GM19324 (cell line): ENCODE data around the gene FSTL4.
"Not testable (repeated sequence)": the region's sequence is repeated elsewhere in the genome, so short reads cannot be mapped to it uniquely, and the experiment has no call there.

Source experiments
- ATAC-seq: cut with Tn5 transposase; IDR thresholded peaks from one replicate; pipeline ENCODE4 v1.9.1; 2021; ENCODE audit warnings: mild to moderate bottlenecking, moderate library complexity; ENCODE audit not compliant: unreplicated experiment, low FRiP score

The FSTL4 gene

GRCh38 chr5:133460172-133460758 lies 152.1 kb downstream of the FSTL4 start:
- ATAC-seq: no peak

- no peak for ATAC-seq
Observed at GRCh38 chr5:133459474-133460160, 152.7 kb downstream of the FSTL4 start.

- no peak for ATAC-seq
Observed at GRCh38 chr5:133458435-133458834, 153.9 kb downstream of the FSTL4 start.

GRCh38 chr5:133457439-133458355 lies 154.6 kb downstream of the FSTL4 start:
- no peak for ATAC-seq

- no peak for ATAC-seq
Observed at GRCh38 chr5:133456933-133457402, 155.4 kb downstream of the FSTL4 start.

GRCh38 chr5:133455676-133456075 lies 156.7 kb downstream of the FSTL4 start:
- ATAC-seq: no peak

GRCh38 chr5:133454442-133454841 lies 157.9 kb downstream of the FSTL4 start:
- no peak for ATAC-seq

GRCh38 chr5:133453831-133454230 lies 158.5 kb downstream of the FSTL4 start:
- ATAC-seq: no peak

- ATAC-seq: no peak
Observed at GRCh38 chr5:133453084-133453780, 159.1 kb downstream of the FSTL4 start.

- ATAC-seq: no peak
Observed at GRCh38 chr5:133451926-133452325, 160.4 kb downstream of the FSTL4 start.

GRCh38 chr5:133450286-133450685 lies 162.1 kb downstream of the FSTL4 start:
- no peak for ATAC-seq

GRCh38 chr5:133449181-133449580 lies 163.2 kb downstream of the FSTL4 start:
- ATAC-seq: no peak

- no peak for ATAC-seq
Observed at GRCh38 chr5:133446440-133446839, 165.9 kb downstream of the FSTL4 start.

- ATAC-seq: no peak
Observed at GRCh38 chr5:133445744-133446143, 166.6 kb downstream of the FSTL4 start.

- ATAC-seq: not testable (repeated sequence)
Observed at GRCh38 chr5:133445204-133445603, 167.1 kb downstream of the FSTL4 start.

GRCh38 chr5:133444711-133445110 lies 167.6 kb downstream of the FSTL4 start:
- no peak for ATAC-seq

- no peak for ATAC-seq
Observed at GRCh38 chr5:133441166-133441815, 171.1 kb downstream of the FSTL4 start.

GRCh38 chr5:133440467-133441115 lies 171.8 kb downstream of the FSTL4 start:
- ATAC-seq: no peak

GRCh38 chr5:133439859-133440258 lies 172.5 kb downstream of the FSTL4 start:
- no peak for ATAC-seq

GRCh38 chr5:133438487-133438886 lies 173.9 kb downstream of the FSTL4 start:
- ATAC-seq: no peak
